Right lobe of liver (tissue), 6 donors: Measurements from ENCODE around the gene CDR2. TPM values are rescaled to one million over a fixed set of nuclear protein-coding genes. Genes with fewer than 3 reads are reported as not detected.

ENCODE experiments used
- ATAC-seq, 4 donors: fragments of 200-7000 bp; cut with Tn5 transposase; one replicate each; pipeline ENCODE4 v1.9.1; 2020; ENCODE audit warnings: mild to moderate bottlenecking in 4 of 4, moderate library complexity in 4 of 4
- DNase-seq, 3 donors: peaks; one replicate each; pipeline ENCODE4 v3.0.0-alpha.2; 2020
- H3K27ac ChIP-seq, 3 donors: fragments of 200-600 bp; one replicate each; pipeline ENCODE4 v1.8.0; 2022
- H3K27me3 ChIP-seq, 2 donors: fragments of 200-600 bp; one replicate each; pipeline ENCODE4 v1.8.0; 2022
- H3K36me3 ChIP-seq, 4 donors: fragments of 200-600 bp; sonication (generic) in 1 of 4; one replicate each; pipeline versions ENCODE4 v1.5.1 to v1.8.0; 2017 to 2022; ENCODE audit warnings: control low read depth in 1 of 4
- H3K4me1 ChIP-seq, 4 donors: fragments of 200-600 bp; sonication (generic) in 1 of 4; one replicate each; pipeline versions ENCODE4 v1.5.1 to v1.8.0; 2017 to 2022; ENCODE audit warnings: control low read depth in 1 of 4
- H3K4me3 ChIP-seq, 3 donors: fragments of 200-600 bp; one replicate each; pipeline ENCODE4 v1.8.0; 2022
- H3K9me3 ChIP-seq, 4 donors: fragments of 200-600 bp; sonication (generic) in 1 of 4; one replicate each; pipeline versions ENCODE4 v1.5.1 to v1.8.0; 2017 to 2022; ENCODE audit warnings: control low read depth in 1 of 4
- POLR2A ChIP-seq: fragments of 450-650 bp; IDR thresholded peaks from one replicate; pipeline ENCODE4 v1.6.1; 2017; ENCODE audit warnings: antibody characterized with exemption, mild to moderate bottlenecking
- WGBS: methylation state at CpG from one replicate; pipeline ENCODE4 v1.1.6; 2018; ENCODE audit warnings: low coverage, low lambda C conversion rate; ENCODE audit not compliant: insufficient coverage; ENCODE audit errors: missing lambda C conversion rate; 5-methylcytosine and 5-hydroxymethylcytosine counted together
- intact Hi-C, 2 donors: fragments of 100-400 bp; cut with DNase I; formaldehyde crosslinking; loops; one replicate each; pipeline versions ENCODE4 v1.11.2 to v1.14.1; 2022
- total RNA-seq, 6 experiments: library from RNA; depleted of rRNA in 2 of 6; stranded (reverse); fragments of >200 nt in 2 of 6; fragmentation: NEBNext Ultra II Directional in 3 of 6; extraction: Animal tissue kit (Norgen Biotek cat#: 25700) in 3 of 6; gene quantifications; one replicate each; pipeline versions ENCODE4 v1.1.0 to v1.2.4, GENCODE V29; 2016 to 2023
- TF ChIP-seq, protein P1 (sequence below), 4 donors: fragments of 200-600 bp in 3 of 4; fragments of 450-650 bp in 1 of 4; IDR thresholded peaks; one replicate each; pipeline versions ENCODE4 v1.5.1 to v1.8.0; 2016 to 2022; ENCODE audit warnings: antibody characterized with exemption in 4 of 4, mild to moderate bottlenecking in 2 of 4
- donor health status: DM: no; HTN: yes; CAD: no.
- donor health status: DM: no; HTN: no; CAD: no.
- donor health status: DM: no; HTN: no; CAD: no.
- donor health status: DM: no; HTN: yes; CAD: no.
- donor health status: DM: no; HTN: yes; CAD: no.

CDR2 gene
- total RNA-seq, 6 experiments from 2014 or later = 8.2 to 16.8 (median 14.2) TPM

DNA sequence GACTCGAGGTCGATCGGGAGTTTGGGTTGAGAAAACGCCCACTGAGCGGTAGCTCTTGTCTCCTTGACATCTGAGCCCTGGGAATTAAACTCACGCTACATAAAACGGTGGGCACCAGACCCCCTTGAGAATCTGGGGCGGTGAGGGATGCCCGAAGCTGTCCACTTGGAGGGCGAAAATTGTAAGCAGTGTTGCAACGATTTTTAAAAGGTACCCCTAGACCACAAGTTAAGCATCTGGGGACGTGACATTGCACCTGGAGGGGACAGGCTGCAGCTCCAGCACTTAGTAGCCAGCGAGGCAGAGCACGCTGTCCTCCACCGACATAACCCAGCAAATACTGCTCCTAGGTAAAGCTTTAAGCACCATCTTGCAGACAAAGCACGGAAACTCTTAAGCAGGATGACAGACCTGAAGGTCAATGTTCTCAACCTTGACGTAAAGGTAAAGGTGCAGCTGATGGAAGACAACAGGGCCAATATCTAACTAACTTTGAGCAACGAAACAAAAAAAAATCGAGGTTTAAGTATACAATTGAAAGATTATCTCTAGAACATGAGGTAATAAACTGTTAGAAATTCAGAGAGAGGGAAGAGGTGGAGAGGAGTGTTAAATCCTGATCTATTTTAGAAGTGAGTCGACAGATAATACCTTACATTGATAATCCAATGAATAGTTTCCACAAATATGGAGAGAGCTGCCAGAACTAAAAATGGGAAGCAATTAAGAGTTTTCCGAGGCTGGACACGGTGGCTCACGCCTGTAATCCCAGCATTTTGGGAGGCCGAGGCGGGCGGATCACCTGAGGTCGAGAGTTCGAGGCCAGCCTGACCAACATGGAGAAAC is 921 bp upstream of the CDR2 start:
- Histone ChIP-seq H3K4me3 (peak overlapping the region; percentile 86 to 92 (median 92)), H3K36me3 (no peaks in the 10 kb centered on the region), H3K27ac (peak overlapping the region; percentile 59 to 83 (median 76)), H3K27me3 (no peaks in the 10 kb centered on the region), H3K9me3 (no peaks in the 10 kb centered on the region), H3K4me1 (peaks cover 0 to 29% (median 9%) of the 10 kb centered on the region in 4 donors)
- DNase-seq (peak in 1 of 3 donors; percentile 18), ATAC-seq (no peak)
- 33% methylated on average over 21 of the region's 28 CpGs for WGBS
- TF ChIP-seq POLR2A = no peak
- TF ChIP-seq, protein P1, sequence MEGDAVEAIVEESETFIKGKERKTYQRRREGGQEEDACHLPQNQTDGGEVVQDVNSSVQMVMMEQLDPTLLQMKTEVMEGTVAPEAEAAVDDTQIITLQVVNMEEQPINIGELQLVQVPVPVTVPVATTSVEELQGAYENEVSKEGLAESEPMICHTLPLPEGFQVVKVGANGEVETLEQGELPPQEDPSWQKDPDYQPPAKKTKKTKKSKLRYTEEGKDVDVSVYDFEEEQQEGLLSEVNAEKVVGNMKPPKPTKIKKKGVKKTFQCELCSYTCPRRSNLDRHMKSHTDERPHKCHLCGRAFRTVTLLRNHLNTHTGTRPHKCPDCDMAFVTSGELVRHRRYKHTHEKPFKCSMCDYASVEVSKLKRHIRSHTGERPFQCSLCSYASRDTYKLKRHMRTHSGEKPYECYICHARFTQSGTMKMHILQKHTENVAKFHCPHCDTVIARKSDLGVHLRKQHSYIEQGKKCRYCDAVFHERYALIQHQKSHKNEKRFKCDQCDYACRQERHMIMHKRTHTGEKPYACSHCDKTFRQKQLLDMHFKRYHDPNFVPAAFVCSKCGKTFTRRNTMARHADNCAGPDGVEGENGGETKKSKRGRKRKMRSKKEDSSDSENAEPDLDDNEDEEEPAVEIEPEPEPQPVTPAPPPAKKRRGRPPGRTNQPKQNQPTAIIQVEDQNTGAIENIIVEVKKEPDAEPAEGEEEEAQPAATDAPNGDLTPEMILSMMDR (IDR thresholded peaks at IDR 0.05) = no peak
- intact Hi-C loops = no loop called here

DNA sequence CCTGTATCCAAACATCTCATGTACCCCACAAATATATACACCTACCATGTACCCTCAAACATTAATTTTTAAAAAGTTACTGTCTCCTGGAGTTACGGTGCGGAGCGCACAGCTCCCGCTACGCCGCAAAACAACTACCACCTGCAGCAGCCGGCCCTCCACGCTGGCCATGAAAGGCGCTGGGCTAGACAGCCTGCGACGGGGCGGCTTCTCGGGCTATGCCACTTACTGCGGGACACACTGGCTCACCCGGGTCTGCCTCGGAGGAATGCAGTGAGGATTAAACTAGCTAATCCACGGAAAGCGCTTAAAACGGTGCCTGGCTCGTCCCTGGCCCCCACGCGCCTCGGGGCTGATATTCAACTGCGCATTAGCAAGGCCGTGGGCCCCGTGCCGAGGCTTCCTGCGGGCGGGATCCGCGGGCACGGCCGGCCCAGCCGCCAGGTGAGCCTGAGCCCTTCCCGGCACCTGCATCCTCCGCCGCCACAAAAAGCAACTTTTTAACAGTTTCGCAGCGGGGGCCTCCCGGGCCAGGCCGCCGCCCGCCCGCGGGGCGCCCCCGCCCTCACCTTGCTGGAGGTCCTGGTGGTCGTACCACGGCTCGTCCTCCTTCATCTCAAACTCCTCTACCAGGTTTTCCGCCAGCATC is 633 bp downstream of the CDR2 start:
- Histone ChIP-seq H3K9me3 (no peaks in the 10 kb centered on the region), H3K27ac (peak overlapping the region; percentile 83 to 97 (median 91))

GRCh38 chr16:22372882-22373661 is 1.3 kb downstream of the CDR2 start:
- intact Hi-C loops = no loop called here
- Histone ChIP-seq H3K4me1 (peaks cover 0 to 37% (median 15%) of the 10 kb centered on the region in 4 donors), H3K9me3 (no peaks in the 10 kb centered on the region), H3K27ac (peak overlapping the region; percentile 83 to 97 (median 91)), H3K27me3 (no peaks in the 10 kb centered on the region), H3K4me3 (peak overlapping the region; percentile 86 to 92 (median 92)), H3K36me3 (no peaks in the 10 kb centered on the region)
- 24% methylated on average over 14 of the region's 14 CpGs for WGBS
- TF ChIP-seq, protein P1 (IDR thresholded peaks at IDR 0.05) = no peak
- TF ChIP-seq POLR2A = no peak
- DNase-seq (no peak), ATAC-seq (no peak)

More for the DNA sequence above, 633 bp downstream of the CDR2 start:
- TF ChIP-seq POLR2A = no peak
- TF ChIP-seq, protein P1 (IDR thresholded peaks at IDR 0.05) = no peak
- peak overlapping the region; percentile 86 to 92 (median 92) for H3K4me3 ChIP-seq
- ATAC-seq = peak; percentile 15 to 51 (median 44)
- 1% methylated on average over 34 of the region's 51 CpGs for WGBS
- no peaks in the 10 kb centered on the region for H3K27me3 ChIP-seq
- intact Hi-C loops = no loop called here
- peak; percentile 68 to 75 (median 74) for DNase-seq
- peaks cover 0 to 37% (median 14%) of the 10 kb centered on the region in 4 donors for H3K4me1 ChIP-seq
- no peaks in the 10 kb centered on the region for H3K36me3 ChIP-seq

GRCh38 chr16:22370038-22370820 is 4.2 kb downstream of the CDR2 start:
- Histone ChIP-seq H3K27ac (peak overlapping the region; percentile 33 to 85 (median 63)), H3K9me3 (no peaks in the 10 kb centered on the region), H3K27me3 (no peaks in the 10 kb centered on the region), H3K4me1 (peaks cover 0 to 37% (median 15%) of the 10 kb centered on the region in 4 donors), H3K36me3 (no peaks in the 10 kb centered on the region), H3K4me3 (no peak overlapping the region)
- ATAC-seq = no peak
- no peak for DNase-seq
- intact Hi-C loops = no loop called here
- 74% methylated on average over 2 of the region's 2 CpGs for WGBS
- TF ChIP-seq POLR2A = no peak
- TF ChIP-seq, protein P1 (IDR thresholded peaks at IDR 0.05) = no peak
